Mesothelial cell of epicardium (in vitro differentiated cells): ENCODE data around the gene RBM18. TPM values are rescaled to one million over a fixed set of nuclear protein-coding genes. Genes with fewer than 3 reads are reported as not detected.
A peak's percentile ranks its signal among the peaks of the same experiment; 100 is the strongest.

Experiments used
- DNase-seq, 2 experiments: peaks; one replicate each; pipeline ENCODE4 v3.0.0; 2021; ENCODE audit warnings: low spot score in 2 of 2; ENCODE audit not compliant: unreplicated experiment in 2 of 2
- H3K27ac Mint-ChIP-seq: 2 replicates; pipeline ENCODE4 v1.8.0; 2021; ENCODE audit warnings: mixed read lengths
- H3K27me3 Mint-ChIP-seq: 2 replicates; pipeline ENCODE4 v1.8.0; 2021; ENCODE audit warnings: low read depth, mixed read lengths
- H3K36me3 Mint-ChIP-seq: 2 replicates; pipeline ENCODE4 v1.8.0; 2021; ENCODE audit warnings: mixed read lengths
- H3K4me1 Mint-ChIP-seq: 2 replicates; pipeline ENCODE4 v1.8.0; 2021; ENCODE audit warnings: mixed read lengths
- H3K4me3 Mint-ChIP-seq: 2 replicates; pipeline ENCODE4 v1.8.0; 2021; ENCODE audit warnings: mild to moderate bottlenecking, moderate library complexity, mixed read lengths
- H3K9me3 Mint-ChIP-seq: 2 replicates; pipeline ENCODE4 v1.8.0; 2021; ENCODE audit warnings: mixed read lengths
- total RNA-seq: library from RNA; stranded (reverse); gene quantifications from 3 replicates; pipeline ENCODE4 v1.2.1, GENCODE V29; 2021
- TF ChIP-seq, protein P1 (sequence below): fragments of 200-600 bp; sonication (generic); IDR thresholded peaks from one replicate; pipeline ENCODE4 v1.5.0; 2021; ENCODE audit warnings: antibody characterized with exemption; ENCODE audit not compliant: unreplicated experiment

RBM18 gene
- total RNA-seq, 1 donor from 2014 or later: 22.1 TPM

DNA sequence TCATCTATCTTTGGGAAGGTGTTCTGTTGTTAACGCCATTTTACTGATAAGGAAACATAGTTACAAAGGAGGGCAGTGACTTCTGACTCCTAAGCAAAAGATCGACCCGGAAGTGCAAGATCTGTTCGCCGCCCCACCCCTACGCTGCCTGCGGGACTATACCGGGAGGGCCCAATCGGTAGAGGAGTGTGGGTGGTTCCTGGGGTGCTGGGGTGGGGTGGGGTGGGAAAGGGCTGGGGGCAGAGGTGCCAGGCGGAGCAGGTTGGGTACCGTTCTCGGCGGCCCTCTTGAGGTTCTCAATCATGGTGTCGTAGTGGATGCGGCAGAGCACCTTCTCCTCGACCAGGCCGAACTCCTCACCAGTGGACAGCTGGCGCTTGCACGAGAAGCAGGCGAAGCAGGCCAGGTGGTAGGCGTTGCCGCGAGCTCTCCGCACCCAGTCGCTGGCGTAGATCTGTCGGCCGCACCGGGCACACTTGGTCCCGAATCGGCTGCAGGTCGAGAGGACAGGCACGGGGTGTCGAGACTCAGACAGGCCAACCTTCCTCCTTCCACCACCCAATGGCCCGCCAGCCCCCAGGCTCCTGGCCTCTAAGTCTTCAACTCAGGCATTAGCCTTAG lies 47.7 kb downstream of the RBM18 start:
- no peak overlapping the region for H3K27ac Mint-ChIP-seq
- peaks cover 99% of the 10 kb centered on the region for H3K27me3 Mint-ChIP-seq
- H3K4me3 Mint-ChIP-seq: no peak overlapping the region
- no peak for DNase-seq
- peaks cover 25% of the 10 kb centered on the region for H3K4me1 Mint-ChIP-seq
- no peaks in the 10 kb centered on the region for H3K36me3 Mint-ChIP-seq
- H3K9me3 Mint-ChIP-seq: no peaks in the 10 kb centered on the region
- TF ChIP-seq, protein P1, sequence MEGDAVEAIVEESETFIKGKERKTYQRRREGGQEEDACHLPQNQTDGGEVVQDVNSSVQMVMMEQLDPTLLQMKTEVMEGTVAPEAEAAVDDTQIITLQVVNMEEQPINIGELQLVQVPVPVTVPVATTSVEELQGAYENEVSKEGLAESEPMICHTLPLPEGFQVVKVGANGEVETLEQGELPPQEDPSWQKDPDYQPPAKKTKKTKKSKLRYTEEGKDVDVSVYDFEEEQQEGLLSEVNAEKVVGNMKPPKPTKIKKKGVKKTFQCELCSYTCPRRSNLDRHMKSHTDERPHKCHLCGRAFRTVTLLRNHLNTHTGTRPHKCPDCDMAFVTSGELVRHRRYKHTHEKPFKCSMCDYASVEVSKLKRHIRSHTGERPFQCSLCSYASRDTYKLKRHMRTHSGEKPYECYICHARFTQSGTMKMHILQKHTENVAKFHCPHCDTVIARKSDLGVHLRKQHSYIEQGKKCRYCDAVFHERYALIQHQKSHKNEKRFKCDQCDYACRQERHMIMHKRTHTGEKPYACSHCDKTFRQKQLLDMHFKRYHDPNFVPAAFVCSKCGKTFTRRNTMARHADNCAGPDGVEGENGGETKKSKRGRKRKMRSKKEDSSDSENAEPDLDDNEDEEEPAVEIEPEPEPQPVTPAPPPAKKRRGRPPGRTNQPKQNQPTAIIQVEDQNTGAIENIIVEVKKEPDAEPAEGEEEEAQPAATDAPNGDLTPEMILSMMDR: no peak

DNA sequence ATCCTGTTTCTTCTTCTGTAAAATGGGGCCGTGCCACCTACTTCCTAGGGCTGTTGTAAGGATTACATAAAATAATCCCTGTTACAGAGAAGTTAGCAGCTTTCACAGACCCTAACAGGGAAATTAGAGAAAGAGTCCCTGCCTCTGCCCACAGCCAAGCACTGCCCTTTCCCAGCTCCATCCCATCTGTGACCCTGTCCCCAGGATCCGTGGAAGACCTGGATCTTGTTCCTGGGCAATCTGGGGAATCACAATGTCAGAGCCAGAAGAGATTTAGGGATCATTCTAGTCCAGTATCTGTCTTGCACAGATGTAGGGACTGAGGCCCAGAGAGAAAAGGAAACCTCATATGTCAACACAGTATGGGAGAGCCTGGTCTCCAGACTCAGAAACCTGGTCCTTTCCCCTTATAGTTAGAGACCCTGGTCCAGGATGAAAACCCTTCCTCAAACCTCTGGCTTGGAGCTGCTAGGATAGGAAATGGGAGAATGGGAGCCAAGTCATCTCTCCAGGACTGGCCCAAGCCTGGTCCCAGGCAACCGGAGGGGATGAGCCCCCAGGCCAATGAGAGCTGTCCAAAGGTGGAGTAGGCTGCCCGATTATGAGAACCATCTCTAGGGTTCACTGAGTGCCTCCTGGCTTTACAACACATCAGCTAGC lies 48.4 kb downstream of the RBM18 start:
- TF ChIP-seq, protein P1: no peak
- Mint-ChIP-seq H3K27ac (no peak overlapping the region), H3K9me3 (no peaks in the 10 kb centered on the region), H3K27me3 (peaks cover 99% of the 10 kb centered on the region), H3K4me3 (no peak overlapping the region), H3K36me3 (no peaks in the 10 kb centered on the region), H3K4me1 (peaks cover 25% of the 10 kb centered on the region)
- no peak for DNase-seq

DNA sequence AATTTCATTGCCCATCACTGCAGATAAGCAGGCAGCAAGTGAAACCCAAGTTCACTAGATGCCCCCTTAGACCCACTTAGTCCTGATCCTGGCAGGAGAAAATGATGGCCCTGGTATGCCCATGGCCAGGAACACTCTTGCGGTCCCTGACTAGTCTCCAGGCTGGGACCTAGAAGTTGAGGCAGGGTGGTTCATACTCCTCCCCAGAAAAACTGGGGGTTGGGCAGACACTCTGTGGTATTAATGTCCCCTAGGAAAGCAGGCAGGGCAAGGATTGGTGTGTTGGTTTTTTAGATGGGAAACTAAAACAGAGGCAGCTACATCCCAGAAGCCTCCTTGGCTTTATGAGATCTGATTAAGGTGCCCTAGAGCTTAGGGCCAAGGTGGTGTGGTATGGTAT lies 49.0 kb downstream of the RBM18 start:
- H3K4me1 Mint-ChIP-seq: peaks cover 25% of the 10 kb centered on the region
- H3K4me3 Mint-ChIP-seq: no peak overlapping the region
- H3K9me3 Mint-ChIP-seq: no peaks in the 10 kb centered on the region
- TF ChIP-seq, protein P1: no peak
- H3K27me3 Mint-ChIP-seq: peaks cover 99% of the 10 kb centered on the region
- H3K36me3 Mint-ChIP-seq: no peaks in the 10 kb centered on the region
- no peak for DNase-seq
- no peak overlapping the region for H3K27ac Mint-ChIP-seq

DNA sequence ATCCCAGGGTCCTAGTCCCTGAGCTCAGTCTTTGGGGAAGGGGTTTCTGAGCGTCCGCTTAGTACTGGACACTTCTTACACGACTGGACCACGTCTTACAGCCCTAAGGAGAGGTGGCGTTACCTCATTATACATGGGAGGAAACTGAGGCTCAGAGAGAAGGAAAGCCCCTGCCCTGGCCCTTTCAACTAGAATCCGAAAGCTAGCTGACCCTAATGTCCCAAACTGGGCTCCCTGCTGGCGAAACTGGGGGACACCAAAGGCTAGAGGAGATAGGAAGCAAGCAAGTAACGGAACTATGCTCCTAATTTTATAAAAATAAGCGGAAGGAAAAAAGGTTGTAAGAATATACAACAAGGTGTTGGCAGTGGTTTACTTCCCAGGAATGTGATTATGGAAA lies 50.1 kb downstream of the RBM18 start:
- H3K36me3 Mint-ChIP-seq: no peaks in the 10 kb centered on the region
- DNase-seq: no peak
- H3K4me3 Mint-ChIP-seq: peak overlapping the region; percentile 54
- no peak overlapping the region for H3K27ac Mint-ChIP-seq
- H3K4me1 Mint-ChIP-seq: peaks cover 16% of the 10 kb centered on the region
- no peaks in the 10 kb centered on the region for H3K9me3 Mint-ChIP-seq
- H3K27me3 Mint-ChIP-seq: peaks cover 99% of the 10 kb centered on the region
- TF ChIP-seq, protein P1: no peak

DNA sequence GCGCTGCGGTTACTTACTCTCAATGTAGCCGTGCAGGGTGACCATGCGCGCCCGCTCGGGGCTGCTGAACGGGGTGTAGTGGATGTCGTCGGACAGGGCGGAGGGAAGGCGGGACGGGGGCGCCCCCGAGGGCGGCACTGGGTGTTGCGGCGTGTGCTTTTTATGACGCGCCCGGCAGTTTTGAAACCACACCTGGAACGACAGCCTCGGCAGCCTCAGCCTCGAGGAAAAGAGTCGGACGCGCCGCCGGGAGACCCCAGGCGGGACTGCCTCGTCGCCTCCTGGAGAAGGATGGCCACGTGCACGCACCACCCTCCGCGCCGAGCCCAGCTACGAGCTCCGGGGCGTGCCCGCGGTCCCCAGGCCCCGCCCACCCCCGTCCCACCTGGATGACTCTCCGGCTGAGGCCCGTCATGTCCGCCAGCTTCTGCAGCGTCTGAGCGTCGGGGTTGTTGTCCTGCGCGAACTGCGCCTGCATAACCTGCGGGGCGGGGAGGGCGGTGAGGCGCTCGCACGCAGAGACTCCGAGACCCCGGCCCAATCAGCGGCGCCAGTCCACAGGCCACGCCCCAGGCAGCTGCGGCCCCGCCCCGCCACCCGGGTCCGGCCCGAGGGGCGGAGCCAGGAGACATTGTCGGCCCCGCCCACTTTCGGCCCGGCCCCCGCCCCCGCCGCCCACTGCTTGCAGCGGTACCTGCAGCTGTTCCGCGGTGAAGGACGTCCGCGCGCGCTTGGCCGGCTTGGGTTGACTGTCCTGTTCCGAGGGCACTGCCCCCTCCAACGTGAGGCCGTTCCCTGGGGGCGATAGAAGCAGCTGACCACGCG lies 50.8 kb downstream of the RBM18 start:
- H3K27ac Mint-ChIP-seq: no peak overlapping the region
- peak overlapping the region; percentile 54 for H3K4me3 Mint-ChIP-seq
- H3K4me1 Mint-ChIP-seq: peaks cover 9% of the 10 kb centered on the region
- H3K9me3 Mint-ChIP-seq: no peaks in the 10 kb centered on the region
- peak; percentile 68 to 71 for DNase-seq
- peaks cover 99% of the 10 kb centered on the region for H3K27me3 Mint-ChIP-seq
- H3K36me3 Mint-ChIP-seq: no peaks in the 10 kb centered on the region
- TF ChIP-seq, protein P1: no peak
